Right atrium auricular region (tissue), 2 donors: ENCODE results near the gene MSANTD7. TPM values are rescaled to one million over a fixed set of nuclear protein-coding genes. Genes with fewer than 3 reads are reported as not detected.

Experiments used
- DNase-seq: peaks from one replicate; pipeline ENCODE4 v3.0.0-alpha.2; 2019; ENCODE audit warnings: low spot score
- H3K27ac ChIP-seq, 2 donors: fragments of 200-600 bp; sonication (generic); 1 replicate in 1 of 2; 2 replicates in 1 of 2; pipeline ENCODE4 v1.5.1; 2016 to 2019
- H3K27me3 ChIP-seq, 2 donors: fragments of 200-600 bp; sonication (generic); one replicate each; pipeline versions ENCODE4 v1.5.1 to v1.6.0; 2017 to 2019
- H3K36me3 ChIP-seq: fragments of 200-600 bp; sonication (generic); one replicate; pipeline ENCODE4 v1.5.1; 2016
- H3K4me1 ChIP-seq, 2 donors: fragments of 200-600 bp; sonication (generic); one replicate each; pipeline versions ENCODE4 v1.5.1 to v1.6.0; 2017 to 2019
- H3K4me3 ChIP-seq, 2 donors: fragments of 200-600 bp; sonication (generic); 1 replicate in 1 of 2; 2 replicates in 1 of 2; pipeline ENCODE4 v1.5.1; 2017 to 2019; ENCODE audit warnings: mild to moderate bottlenecking in 1 of 2, moderate library complexity in 1 of 2
- H3K9me3 ChIP-seq, 2 donors: fragments of 200-600 bp; sonication (generic); one replicate each; pipeline ENCODE4 v1.5.1; 2019
- total RNA-seq, 2 donors: library from RNA; depleted of rRNA; stranded (reverse); fragments of >200 nt; gene quantifications; one replicate each; pipeline ENCODE4 v1.1.0, GENCODE V29; 2016
- TF ChIP-seq, protein P1 (sequence below), 2 donors: fragments of 200-600 bp; sonication (generic); IDR thresholded peaks; one replicate each; pipeline ENCODE4 v1.5.1; 2019; ENCODE audit warnings: antibody characterized with exemption in 2 of 2

The MSANTD7 gene
- total RNA-seq, 2 donors from 2014 or later, result 4.3 to 5.9 TPM

DNA sequence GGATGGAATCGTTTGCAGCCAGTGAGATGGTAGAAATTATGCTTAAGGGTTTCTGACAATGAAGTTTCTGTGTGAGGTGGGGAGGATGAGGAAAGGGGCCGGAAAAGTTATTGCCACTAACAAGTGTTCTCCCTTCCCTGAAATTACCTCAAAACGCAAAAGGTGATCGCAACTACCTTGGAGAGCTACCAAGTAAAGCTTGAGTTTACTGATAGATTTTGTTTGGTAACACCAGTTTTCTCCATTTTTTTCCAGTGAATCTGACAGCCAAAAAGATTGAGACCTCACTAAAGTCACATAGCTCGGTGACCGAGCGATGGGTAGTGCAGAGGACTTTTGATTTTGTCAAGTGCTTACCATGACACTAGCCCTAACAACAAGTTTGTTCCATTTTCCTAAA lies 42.1 kb downstream of the MSANTD7 start:
- H3K36me3 ChIP-seq, result no peaks in the 10 kb centered on the region
- no peak for DNase-seq
- no peak overlapping the region for H3K27ac ChIP-seq
- H3K27me3 ChIP-seq, result no peaks in the 10 kb centered on the region
- no peaks in the 10 kb centered on the region for H3K9me3 ChIP-seq
- TF ChIP-seq, protein P1, sequence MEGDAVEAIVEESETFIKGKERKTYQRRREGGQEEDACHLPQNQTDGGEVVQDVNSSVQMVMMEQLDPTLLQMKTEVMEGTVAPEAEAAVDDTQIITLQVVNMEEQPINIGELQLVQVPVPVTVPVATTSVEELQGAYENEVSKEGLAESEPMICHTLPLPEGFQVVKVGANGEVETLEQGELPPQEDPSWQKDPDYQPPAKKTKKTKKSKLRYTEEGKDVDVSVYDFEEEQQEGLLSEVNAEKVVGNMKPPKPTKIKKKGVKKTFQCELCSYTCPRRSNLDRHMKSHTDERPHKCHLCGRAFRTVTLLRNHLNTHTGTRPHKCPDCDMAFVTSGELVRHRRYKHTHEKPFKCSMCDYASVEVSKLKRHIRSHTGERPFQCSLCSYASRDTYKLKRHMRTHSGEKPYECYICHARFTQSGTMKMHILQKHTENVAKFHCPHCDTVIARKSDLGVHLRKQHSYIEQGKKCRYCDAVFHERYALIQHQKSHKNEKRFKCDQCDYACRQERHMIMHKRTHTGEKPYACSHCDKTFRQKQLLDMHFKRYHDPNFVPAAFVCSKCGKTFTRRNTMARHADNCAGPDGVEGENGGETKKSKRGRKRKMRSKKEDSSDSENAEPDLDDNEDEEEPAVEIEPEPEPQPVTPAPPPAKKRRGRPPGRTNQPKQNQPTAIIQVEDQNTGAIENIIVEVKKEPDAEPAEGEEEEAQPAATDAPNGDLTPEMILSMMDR (IDR thresholded peaks at IDR 0.05), result no peak
- H3K4me1 ChIP-seq, result peaks cover 0 to 34% of the 10 kb centered on the region in 2 donors
- H3K4me3 ChIP-seq, result no peak overlapping the region

DNA sequence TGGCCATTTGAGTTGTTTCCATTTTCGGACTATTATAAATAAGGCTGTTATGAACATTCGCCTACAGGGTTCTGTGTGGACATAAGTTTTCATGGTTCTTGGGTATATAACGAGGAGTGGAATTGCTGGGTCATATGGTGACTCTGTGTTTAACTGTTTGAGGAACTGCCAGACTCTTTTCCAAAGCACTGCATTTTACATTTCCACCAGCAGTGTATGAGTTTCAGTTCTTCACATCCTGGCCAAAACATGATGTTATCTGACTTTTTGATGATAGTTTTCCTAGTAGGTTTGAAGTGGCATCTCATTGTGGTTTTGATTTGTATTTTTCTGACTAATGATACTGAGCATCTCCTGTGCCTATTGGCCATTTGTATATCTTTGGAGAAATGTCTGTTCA lies 46.0 kb downstream of the MSANTD7 start:
- DNase-seq, result no peak

More for the DNA sequence above, 46.0 kb downstream of the MSANTD7 start:
- no peak overlapping the region for H3K4me3 ChIP-seq
- H3K27me3 ChIP-seq, result no peaks in the 10 kb centered on the region
- H3K27ac ChIP-seq, result no peak overlapping the region
- TF ChIP-seq, protein P1 (IDR thresholded peaks at IDR 0.05), result no peak
- peaks cover 0 to 14% of the 10 kb centered on the region in 2 donors for H3K4me1 ChIP-seq
- no peaks in the 10 kb centered on the region for H3K36me3 ChIP-seq
- no peaks in the 10 kb centered on the region for H3K9me3 ChIP-seq

Other genes starting within 250 kb of the MSANTD7 start
- gene FAM107B, start 63.4 kb upstream of the MSANTD7 start, total RNA-seq, result 10 to 100 TPM; 10.6 to 14.1 TPM
- 1 to 10 TPM; 1.1 to 3.3 TPM for gene CDNF, start 269 bp upstream of the MSANTD7 start, total RNA-seq
- 1 to 10 TPM; 6.1 to 9.7 TPM for gene HSPA14, start within 50 bp of the MSANTD7 start, total RNA-seq
- 1 to 10 TPM; 1.9 to 3.0 TPM for gene SUV39H2, start 40.6 kb downstream of the MSANTD7 start, total RNA-seq
- 1 to 10 TPM; 2.9 to 4.1 TPM for gene DCLRE1C, start 115.8 kb downstream of the MSANTD7 start, total RNA-seq
- gene MEIG1, start 121.1 kb downstream of the MSANTD7 start, total RNA-seq, result not detected
- under 1 TPM in 1 of 2 donors, not detected in 1; 0.24 TPM for gene OLAH, start 205.6 kb downstream of the MSANTD7 start, total RNA-seq